Activated T-cell treated with anti-CD3 and anti-CD28 coated beads, Interleukin-2, amount 50 U/mL, for 1 hour (primary cell): ENCODE results near the gene GJB5.
"Not testable (repeated sequence)": the region's sequence is repeated elsewhere in the genome, so short reads cannot be mapped to it uniquely, and the experiment has no call there.

Experiments used
- DNase-seq: peaks from one replicate; pipeline ENCODE4 v3.0.0-alpha.2; 2020

Gene GJB5

GRCh38 chr1:34754964-34755637, at the start of gene GJB5:
TSS of gene GJB5 (plus strand) at chr1:34755047. CDS start at chr1:34757331, 2,284 bp downstream.
- DNase-seq: no peak

DNA sequence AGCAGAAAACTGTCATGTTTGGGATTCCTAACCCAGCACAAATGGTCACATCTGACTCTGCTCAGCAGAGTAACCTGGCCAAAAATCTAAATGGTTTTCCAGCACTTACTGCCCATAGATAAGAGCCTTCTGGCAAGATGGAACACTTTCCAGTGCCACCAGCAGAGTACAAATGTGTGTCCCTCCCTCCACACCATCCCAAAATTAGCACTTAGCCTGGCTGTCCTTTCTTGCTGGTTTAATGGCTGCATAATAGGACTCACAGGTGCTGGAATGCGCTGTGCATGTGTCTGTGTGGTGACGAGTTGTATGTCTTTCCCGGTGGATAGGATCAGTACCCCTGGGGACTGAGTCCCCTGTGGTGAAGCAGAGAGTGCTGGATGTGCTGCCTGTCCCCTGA, 49.8 kb upstream of the GJB5 start:
- DNase-seq: no peak

DNA sequence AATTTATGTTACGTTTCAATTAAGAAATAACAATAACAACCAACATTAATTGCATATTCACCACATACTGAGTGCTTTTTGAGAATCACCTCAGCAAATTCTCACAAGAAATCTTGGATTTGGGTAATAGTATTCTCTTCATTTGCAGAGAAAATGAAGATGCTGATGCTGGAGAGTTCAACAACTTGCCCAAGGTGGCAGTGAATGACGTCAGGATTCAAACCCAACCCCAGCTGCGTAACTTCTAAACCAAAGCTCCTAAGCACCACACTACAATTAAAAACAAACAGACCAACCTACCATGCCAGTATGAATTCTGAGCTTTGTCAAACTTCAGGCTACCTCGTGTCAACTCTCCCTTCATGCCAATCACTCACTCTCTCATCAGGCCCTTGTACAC, 46.7 kb upstream of the GJB5 start:
- no peak for DNase-seq

DNA sequence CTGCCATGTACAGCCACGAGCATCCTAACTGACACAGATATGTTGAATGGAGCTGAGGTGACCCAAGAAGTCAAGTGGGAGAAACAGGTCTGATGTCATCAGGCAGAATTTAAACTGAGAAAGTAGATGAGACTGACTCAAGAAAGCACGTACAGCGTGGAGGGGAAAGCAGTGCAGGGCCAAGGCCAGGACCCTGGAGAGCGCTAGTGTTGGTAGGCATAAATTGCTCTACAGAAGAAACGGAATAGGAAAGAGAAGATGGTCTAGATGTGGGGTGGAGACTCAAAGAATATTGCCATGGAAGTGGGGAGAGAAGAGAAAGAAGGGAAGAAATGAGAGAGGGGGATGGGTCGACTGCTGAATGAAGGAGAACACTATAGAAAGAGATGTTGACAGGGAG, 45.3 kb upstream of the GJB5 start:
- DNase-seq: no peak

- DNase-seq: no peak
These were observed 44.0 kb upstream of the GJB5 start for GRCh38 chr1:34710812-34711211.

DNA sequence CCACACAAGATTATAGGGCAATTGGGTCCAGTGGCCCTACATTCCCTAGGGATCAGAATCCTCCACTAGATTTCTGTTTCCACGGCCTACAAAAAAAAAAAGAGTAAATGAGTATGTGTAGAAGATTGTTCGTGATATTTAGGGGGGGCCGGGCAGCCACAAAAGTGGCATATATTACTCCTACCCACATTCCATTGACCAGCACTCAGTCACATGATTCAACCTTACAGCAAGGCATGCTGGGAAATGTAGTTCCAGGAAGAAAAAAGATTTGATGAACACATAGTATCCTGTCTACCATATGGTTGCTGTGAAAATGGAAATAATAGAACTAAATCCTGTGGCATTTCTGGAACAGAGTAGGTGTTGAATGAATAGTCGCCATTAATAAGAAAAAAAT, 43.4 kb upstream of the GJB5 start:
- no peak for DNase-seq

- DNase-seq: no peak
These were observed 42.7 kb upstream of the GJB5 start for GRCh38 chr1:34712007-34712688.

DNA sequence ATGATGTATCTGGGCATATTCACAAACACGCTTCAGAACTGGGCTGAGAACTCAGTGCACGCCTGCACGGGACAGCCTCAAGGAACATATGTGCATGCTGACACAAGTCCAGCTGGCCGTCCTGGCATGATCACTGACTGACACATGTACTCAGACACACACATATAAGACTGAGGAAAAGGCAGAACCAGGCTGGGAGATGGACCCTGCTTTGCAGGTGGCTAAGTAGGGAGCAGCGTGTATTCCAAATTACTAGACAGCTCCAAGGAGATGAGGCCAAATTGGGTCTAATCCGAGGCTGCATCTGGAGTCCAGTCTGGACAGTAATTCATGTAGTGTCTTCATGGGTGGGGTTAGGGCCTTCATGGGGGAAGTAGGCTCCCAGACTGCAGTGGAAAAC, 41.4 kb upstream of the GJB5 start:
- no peak for DNase-seq

DNA sequence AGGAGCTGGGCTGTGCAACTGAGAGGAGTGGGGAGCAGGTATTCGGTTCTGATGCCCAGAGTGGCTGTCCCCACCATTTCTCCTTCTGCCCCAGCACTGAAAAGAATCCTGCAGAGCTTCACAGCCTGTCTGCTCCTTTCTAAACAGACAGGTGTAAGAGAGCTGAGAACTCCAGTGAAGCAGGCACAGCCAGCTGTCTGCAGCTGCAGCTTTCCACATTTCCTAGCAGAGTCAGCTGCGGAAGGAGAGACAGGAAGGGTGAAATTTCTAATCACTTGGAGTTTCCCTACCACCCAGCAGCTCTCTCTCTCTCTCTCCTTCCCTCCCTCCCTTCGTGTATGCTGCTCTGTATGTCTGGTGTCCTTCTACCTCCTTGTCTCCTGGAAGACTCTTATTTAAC, 40.5 kb upstream of the GJB5 start:
- no peak for DNase-seq

- no peak for DNase-seq
These were observed 39.7 kb upstream of the GJB5 start for GRCh38 chr1:34715139-34715538.

- no peak for DNase-seq
These were observed 33.6 kb upstream of the GJB5 start for GRCh38 chr1:34721241-34721640.

GRCh38 chr1:34721646-34722355, 33.0 kb upstream of the GJB5 start:
- no peak for DNase-seq

DNA sequence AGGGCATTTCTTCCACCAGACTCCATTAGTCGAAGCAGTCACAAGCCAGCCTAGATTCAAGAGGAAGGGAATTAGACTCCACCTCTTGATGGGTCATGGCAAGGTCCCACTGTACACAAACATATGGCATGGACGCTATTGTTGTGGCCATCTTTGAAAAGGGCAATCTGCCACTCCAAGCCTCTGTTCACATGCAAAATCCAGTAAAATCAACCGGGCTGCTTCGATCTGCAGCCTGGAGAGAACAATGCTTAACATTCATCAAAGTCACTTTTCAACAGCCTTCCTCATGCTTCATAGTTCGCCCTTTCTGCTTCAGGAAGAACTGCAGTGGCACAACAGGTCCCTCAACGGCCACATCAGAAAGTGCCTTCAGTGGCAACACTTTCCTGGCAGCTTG, 28.0 kb upstream of the GJB5 start:
- DNase-seq: no peak

GRCh38 chr1:34730485-34730884, 24.4 kb upstream of the GJB5 start:
- no peak for DNase-seq

DNA sequence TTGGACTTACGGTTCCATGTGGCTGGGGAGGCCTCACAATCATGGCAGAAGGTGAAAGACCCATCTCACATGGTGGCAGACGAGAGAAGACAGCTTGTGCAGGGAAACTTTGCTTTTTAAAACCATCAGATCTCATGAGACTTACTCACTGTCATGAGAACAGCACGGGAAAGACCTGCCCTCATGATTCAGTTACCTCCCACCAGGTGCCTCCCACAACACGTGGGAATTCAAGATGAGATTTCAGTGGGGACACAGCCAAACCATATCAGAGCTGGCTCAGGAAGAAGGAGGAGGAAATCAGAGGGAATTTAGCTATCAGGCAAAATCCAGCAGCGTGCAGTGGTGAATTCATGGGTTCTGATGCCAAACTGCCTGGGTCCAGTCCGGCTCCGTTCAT, 22.0 kb upstream of the GJB5 start:
- DNase-seq: not testable (repeated sequence)

GRCh38 chr1:34736692-34737091, 18.2 kb upstream of the GJB5 start:
- no peak for DNase-seq

- not testable (repeated sequence) for DNase-seq
These were observed 17.6 kb upstream of the GJB5 start for GRCh38 chr1:34737236-34737635.

GRCh38 chr1:34739613-34740012, 15.2 kb upstream of the GJB5 start:
- DNase-seq: no peak

DNA sequence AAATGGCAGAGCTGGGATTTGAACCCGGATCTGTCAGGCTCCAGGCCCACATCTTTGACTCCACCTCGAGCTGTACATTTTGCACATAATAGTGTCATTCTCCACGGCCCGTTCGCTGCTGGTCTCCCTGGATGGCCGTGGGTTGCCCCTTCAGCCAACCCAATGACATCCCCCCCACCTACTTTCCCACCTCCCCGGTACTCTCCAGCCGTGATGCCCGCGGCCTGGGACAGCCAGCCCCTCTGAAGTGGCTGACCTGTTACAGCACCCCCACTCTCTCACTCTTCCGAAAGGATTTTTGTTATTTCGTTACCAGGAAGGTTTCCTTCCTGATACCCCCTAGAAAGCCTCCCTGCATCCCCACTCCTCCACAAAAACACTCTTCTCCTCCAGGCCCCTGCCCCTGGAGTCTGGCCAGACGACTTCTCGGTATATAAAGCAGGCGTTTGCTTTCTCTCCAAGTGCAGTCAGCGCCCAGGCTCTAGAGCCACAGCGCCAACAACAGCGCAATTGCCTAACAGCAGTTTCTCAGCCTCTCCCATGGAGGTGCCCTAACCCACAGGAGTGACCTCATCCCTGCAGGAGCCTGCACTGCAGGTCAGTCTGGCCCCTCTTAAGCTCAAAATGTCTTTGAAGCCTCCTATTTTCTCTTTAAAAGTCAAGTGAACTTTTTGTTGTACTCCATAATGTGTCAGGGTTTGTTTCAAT, 14.5 kb upstream of the GJB5 start:
- DNase-seq: no peak

DNA sequence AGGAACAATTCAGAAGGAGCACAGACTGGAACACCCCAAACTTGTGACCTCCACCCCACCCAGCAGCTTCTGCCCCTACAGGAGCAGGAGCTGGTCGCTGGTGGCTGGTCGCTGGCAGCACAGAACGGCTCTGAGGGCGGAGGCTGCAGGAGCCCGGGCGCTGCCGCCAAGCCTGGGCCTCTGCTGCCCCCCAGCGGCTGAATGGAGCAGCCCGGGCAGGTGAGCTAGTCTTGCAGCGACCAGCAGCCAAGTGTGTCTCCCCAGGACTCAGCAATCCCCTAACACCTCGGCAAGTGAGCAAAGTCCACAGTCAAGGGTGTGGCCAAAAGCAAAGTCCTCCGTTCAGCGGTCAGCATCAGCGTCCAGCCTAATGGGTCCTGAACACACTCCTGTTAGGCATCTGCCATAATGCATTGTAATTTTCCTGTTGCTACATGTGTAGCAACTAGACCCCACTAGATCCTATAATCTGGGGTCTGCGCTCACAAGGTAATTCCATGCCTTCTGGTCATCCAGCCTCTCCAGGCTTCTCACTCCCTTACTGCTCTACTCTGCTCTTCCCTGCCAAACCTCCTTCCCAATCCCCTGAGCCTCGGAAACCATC, 12.1 kb upstream of the GJB5 start:
- DNase-seq: peak; percentile 80

DNA sequence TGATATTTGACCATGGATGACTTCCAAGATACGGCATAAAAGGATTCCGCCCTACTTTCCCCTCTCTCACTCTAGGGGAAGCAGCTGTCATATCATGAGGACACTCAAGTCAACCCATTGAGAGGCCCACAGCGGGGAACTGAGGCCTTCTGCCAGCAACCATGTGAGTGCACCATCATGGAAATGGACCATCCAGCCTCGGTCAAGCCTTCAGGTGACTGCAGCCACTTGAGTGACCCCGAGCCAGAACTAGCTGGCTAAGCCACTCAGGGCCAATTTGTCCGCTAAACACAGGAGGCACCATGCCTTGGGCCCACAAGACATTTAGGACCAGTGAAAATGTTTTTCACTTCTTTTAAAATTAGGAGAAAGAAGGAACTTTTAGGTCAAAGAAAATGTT, 11.1 kb upstream of the GJB5 start:
- no peak for DNase-seq

- no peak for DNase-seq
These were observed 10.0 kb upstream of the GJB5 start for GRCh38 chr1:34744851-34745250.

- DNase-seq: no peak
These were observed 9.2 kb upstream of the GJB5 start for GRCh38 chr1:34745666-34746065.
